Rectal smooth muscle tissue (tissue), 1 donor: Measurements from ENCODE around the gene GABRB1.

Source experiments
- H3K27ac ChIP-seq: one replicate; pipeline ENCODE4 v1.7.0; 2013; ENCODE audit warnings: low read depth, low read length, inconsistent platforms
- H3K27me3 ChIP-seq: one replicate; pipeline ENCODE4 v1.7.0; 2013; ENCODE audit warnings: low read length; ENCODE audit not compliant: control insufficient read depth, insufficient read depth
- H3K36me3 ChIP-seq: one replicate; pipeline ENCODE4 v1.7.0; 2013; ENCODE audit warnings: low read length; ENCODE audit not compliant: control insufficient read depth, insufficient read depth
- H3K4me1 ChIP-seq: one replicate; pipeline ENCODE4 v1.7.0; 2013; ENCODE audit warnings: low read length; ENCODE audit not compliant: control insufficient read depth, insufficient read depth
- H3K4me3 ChIP-seq: one replicate; pipeline ENCODE4 v1.7.0; 2013; ENCODE audit warnings: low read length
- H3K9ac ChIP-seq: one replicate; pipeline ENCODE4 v1.7.0; 2013; ENCODE audit warnings: low read length

Gene GABRB1

DNA sequence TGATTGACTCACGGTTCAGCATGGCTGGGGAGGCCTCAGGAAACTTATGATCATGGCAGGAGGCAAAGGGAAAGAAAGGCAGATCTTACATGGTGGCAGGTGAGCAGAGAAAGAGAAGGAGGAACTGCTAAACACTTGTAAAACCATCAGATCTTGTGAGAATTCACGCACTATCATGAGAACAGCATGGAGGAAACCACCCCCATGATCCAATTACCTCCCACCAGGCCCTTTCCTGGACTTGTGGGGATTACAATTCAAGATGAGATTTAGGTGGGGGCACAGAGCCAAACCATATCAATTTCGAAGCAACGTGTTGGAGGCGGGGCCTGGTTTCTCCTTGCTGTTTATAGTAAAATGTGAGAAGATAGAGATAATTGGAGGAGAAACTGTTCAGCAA is 167.4 kb downstream of the GABRB1 start:
- H3K4me3 ChIP-seq: no peak overlapping the region
- H3K27me3 ChIP-seq: no peaks in the 10 kb centered on the region
- no peak overlapping the region for H3K9ac ChIP-seq
- H3K4me1 ChIP-seq: no peaks in the 10 kb centered on the region
- no peaks in the 10 kb centered on the region for H3K36me3 ChIP-seq
- no peak overlapping the region for H3K27ac ChIP-seq

DNA sequence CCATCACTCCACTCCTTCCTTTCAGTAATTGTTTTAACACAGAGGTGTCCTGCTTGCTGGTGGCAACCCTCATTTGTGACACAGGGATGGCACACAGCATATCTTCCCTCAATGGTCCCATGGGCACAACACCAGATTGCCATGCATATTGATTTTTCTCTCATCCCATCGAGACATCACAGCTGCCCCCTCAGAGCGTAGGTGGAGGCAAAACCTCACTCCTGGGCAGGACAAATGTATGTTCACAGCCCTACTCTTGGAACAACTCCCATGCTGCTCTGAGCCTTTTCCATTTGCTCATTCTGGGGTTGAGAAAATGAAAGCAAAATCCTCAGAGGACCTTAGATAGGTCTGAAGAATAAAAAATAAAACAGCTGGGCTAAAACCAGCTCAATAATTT is 172.2 kb downstream of the GABRB1 start:
- H3K4me3 ChIP-seq: no peak overlapping the region
- H3K27me3 ChIP-seq: no peaks in the 10 kb centered on the region
- no peaks in the 10 kb centered on the region for H3K36me3 ChIP-seq
- H3K27ac ChIP-seq: no peak overlapping the region
- H3K9ac ChIP-seq: no peak overlapping the region
- no peaks in the 10 kb centered on the region for H3K4me1 ChIP-seq

DNA sequence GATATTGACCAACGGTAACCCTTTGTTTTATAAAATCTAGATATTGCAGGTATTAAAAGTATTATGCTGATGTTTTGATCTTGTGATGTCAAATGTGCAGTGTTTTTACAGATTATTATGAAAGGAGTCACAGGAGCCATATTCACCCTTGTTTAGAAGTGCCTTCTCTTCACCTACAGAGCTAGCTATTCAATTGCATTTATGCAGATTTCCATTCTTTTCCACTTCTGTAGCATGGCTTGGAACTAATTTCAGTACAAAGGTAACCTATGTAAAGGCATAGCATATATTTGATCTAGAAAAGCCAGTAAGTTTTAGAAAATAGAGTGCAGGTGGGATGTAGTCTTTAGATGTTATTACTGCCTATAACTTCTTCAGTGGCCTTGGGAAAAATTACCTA is 176.2 kb downstream of the GABRB1 start:
- H3K27me3 ChIP-seq: no peaks in the 10 kb centered on the region
- no peaks in the 10 kb centered on the region for H3K36me3 ChIP-seq
- no peak overlapping the region for H3K27ac ChIP-seq

DNA sequence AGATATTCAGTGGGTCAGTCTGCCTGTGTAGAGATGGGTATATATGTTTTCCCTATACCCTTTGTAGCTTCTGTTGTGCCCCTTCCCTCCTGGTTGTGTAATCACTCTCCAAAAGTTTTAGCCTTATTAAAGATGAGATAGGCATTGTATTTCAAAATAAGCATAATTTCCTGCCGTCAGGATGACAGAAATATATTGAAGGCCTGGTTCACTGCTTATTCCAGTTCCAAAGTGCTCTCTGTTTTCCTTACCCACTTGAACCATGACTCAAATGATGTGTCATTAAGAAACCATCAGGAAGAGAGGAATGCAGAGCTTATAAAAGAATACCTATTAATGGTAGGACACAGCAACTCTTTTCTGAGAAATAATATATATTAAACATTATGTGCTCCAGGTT is 178.5 kb downstream of the GABRB1 start:
- no peak overlapping the region for H3K9ac ChIP-seq

More for the DNA sequence above, 176.2 kb downstream of the GABRB1 start:
- H3K9ac ChIP-seq: no peak overlapping the region
- no peaks in the 10 kb centered on the region for H3K4me1 ChIP-seq
- H3K4me3 ChIP-seq: no peak overlapping the region

DNA sequence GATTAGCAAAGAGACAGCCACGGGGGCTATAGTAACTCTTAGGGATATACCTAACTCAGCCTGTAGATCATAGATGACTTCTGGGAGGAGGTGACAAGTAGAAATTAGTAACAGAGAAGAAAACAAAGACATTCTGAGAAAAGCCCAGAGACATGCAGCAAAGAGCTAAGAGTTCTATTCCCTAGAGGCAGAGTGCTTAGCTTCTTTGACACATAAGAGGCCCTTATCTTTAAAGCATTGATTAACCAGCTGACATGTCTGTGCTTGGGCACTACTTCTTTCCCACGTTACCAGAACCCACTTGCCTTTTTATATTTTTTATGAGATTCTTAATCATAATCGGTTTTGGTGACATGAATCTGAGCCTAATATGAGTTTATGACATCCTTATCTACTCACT is 179.5 kb downstream of the GABRB1 start:
- Histone ChIP-seq H3K4me3 (no peak overlapping the region), H3K27ac (no peak overlapping the region), H3K27me3 (no peaks in the 10 kb centered on the region), H3K9ac (no peak overlapping the region), H3K36me3 (no peaks in the 10 kb centered on the region), H3K4me1 (no peaks in the 10 kb centered on the region)

More for the DNA sequence above, 178.5 kb downstream of the GABRB1 start:
- H3K27me3 ChIP-seq: no peaks in the 10 kb centered on the region
- no peak overlapping the region for H3K4me3 ChIP-seq
- no peaks in the 10 kb centered on the region for H3K36me3 ChIP-seq
- no peaks in the 10 kb centered on the region for H3K4me1 ChIP-seq
- no peak overlapping the region for H3K27ac ChIP-seq

DNA sequence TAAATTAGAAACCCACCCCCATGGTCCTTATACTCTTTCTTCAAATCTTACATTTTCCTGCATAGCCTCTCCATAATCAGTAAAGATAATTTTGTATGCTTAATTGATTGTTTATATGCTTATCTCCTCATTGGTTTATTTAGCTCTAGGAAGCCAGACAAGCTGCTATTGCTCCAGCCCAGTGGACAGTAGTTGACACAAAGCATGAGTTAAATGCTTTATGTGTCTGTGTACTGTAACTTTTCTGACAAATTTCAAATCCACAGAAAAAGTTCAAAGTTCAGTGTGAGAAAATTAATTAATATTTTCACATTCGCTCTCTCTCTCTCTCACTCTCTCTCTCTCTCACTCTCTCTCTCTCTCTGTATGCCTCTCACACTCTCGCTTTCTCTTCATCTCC is 181.7 kb downstream of the GABRB1 start:
- H3K27ac ChIP-seq: no peak overlapping the region
- H3K36me3 ChIP-seq: no peaks in the 10 kb centered on the region
- H3K27me3 ChIP-seq: no peaks in the 10 kb centered on the region
- no peak overlapping the region for H3K9ac ChIP-seq
- H3K4me3 ChIP-seq: no peak overlapping the region
- no peaks in the 10 kb centered on the region for H3K4me1 ChIP-seq

DNA sequence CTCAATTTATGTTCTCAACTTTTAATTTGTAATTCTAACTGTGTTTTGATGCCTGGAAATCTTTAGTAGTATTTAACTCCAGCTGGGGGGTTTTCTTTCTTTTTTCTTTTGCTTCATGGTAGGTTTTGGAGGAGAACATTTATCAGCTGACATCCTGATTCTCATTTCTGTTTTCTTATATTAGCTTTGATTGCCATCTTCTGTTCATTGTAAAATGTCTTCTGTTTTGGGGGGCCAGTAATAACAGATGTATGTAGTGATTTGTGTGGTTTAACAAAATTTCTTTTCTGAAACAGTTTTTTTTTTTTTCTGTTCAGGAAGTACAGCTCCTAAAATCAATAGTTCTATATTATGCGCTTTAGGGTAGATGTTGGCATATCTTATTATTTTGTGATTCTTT is 182.2 kb downstream of the GABRB1 start:
- Histone ChIP-seq H3K27me3 (no peaks in the 10 kb centered on the region), H3K27ac (no peak overlapping the region), H3K9ac (no peak overlapping the region), H3K4me3 (no peak overlapping the region), H3K4me1 (no peaks in the 10 kb centered on the region), H3K36me3 (no peaks in the 10 kb centered on the region)

DNA sequence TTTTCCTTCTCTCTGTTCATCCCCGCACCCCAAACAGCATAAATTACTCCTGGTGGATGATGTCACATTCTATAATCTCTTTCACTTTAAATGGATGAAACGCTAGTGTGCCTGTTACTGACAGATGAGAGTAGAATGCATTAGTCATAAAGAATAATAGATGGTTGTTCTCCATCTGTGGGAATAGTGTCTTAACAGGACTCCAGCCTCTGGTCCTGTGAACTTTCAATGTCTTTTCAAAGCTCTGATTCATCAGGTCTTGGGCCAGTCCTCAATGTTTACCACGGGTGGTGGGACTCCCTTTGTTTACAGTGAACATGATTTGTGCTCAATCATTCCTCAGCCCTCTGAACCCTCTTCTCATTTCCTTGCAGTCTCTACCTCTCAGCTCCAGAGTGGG is 182.6 kb downstream of the GABRB1 start:
- Histone ChIP-seq H3K9ac (no peak overlapping the region), H3K27me3 (no peaks in the 10 kb centered on the region), H3K27ac (no peak overlapping the region), H3K36me3 (no peaks in the 10 kb centered on the region), H3K4me1 (no peaks in the 10 kb centered on the region), H3K4me3 (no peak overlapping the region)

DNA sequence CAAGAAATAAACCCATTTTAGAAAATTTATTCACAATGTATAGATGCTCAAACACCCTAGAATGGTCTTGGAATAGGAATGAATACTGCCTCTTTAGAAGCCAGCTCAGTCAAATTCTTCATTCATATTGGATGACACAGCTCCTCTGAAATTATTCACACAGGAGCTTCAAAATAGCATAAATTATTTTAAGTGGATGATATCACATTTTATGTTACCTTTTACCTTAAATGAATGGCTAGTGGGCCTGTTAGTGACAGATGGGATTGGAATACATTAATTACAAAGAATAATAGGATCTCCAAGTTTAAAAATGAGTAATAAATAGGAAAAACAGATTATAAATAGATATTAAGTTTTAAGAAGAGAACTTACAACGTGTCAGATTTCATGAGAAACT is 184.4 kb downstream of the GABRB1 start:
- Histone ChIP-seq H3K36me3 (no peaks in the 10 kb centered on the region), H3K9ac (no peak overlapping the region), H3K4me3 (no peak overlapping the region), H3K27ac (no peak overlapping the region), H3K27me3 (no peaks in the 10 kb centered on the region), H3K4me1 (no peaks in the 10 kb centered on the region)

DNA sequence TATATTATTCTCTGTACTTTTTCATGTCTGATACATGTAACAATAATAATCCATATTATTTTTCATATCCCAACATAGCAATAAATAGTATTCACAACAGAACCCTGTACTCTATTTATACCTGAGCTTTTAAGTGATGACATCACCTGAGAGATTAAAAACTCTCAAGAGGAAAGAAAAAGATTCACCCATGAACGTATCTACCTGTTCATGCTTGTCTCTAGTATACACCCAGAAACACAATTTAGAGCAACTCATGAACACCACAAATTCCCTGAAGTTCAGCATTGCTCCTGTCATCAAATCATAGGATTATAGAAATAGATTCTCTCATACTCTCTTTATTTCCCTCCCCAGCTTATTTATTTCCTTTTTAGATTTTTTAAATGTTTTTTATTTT is 185.9 kb downstream of the GABRB1 start:
- Histone ChIP-seq H3K27ac (no peak overlapping the region), H3K36me3 (no peaks in the 10 kb centered on the region), H3K4me1 (no peaks in the 10 kb centered on the region), H3K9ac (no peak overlapping the region), H3K4me3 (no peak overlapping the region), H3K27me3 (no peaks in the 10 kb centered on the region)

DNA sequence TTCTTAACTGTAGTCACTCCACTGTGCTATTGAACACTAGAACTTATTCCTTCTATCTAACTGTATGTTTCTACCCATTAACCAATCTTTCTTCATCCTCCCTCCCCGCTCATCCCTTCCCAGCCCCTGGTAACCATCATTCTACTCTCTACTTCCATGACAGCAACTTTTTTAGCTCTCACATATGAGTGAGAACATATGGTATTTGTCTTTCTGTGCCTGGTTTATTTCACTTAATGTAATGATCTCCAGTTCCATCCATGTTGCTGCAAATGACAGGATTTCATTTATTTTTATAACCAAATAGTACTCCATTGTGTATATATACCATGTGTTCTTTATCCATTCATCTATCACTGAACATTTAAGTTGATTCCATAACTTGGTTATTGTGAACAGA is 186.5 kb downstream of the GABRB1 start:
- no peak overlapping the region for H3K27ac ChIP-seq
- H3K27me3 ChIP-seq: no peaks in the 10 kb centered on the region
- no peak overlapping the region for H3K9ac ChIP-seq
- H3K4me3 ChIP-seq: no peak overlapping the region
- no peaks in the 10 kb centered on the region for H3K36me3 ChIP-seq
- no peaks in the 10 kb centered on the region for H3K4me1 ChIP-seq

DNA sequence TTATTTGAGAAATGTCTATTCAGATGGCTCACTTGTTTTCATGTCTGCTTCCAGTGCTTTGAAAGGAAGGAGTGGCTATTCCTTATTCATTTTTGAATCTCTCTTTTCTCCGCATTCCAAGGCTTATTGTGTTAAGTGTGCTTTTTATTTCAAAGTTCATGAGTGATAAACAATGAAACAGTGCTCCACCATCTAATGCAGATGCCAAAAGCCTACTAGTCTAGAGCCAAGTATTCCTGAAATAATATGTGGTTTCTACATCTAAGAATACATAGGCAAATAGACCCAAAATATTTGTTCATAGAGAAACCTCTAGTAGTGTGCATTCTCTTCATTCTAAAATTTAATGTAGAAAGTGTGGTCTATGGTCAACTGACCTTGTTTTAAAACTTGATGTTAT is 187.3 kb downstream of the GABRB1 start:
- no peak overlapping the region for H3K9ac ChIP-seq
- no peaks in the 10 kb centered on the region for H3K36me3 ChIP-seq
- no peaks in the 10 kb centered on the region for H3K4me1 ChIP-seq
- no peak overlapping the region for H3K4me3 ChIP-seq
- H3K27ac ChIP-seq: no peak overlapping the region
- no peaks in the 10 kb centered on the region for H3K27me3 ChIP-seq

DNA sequence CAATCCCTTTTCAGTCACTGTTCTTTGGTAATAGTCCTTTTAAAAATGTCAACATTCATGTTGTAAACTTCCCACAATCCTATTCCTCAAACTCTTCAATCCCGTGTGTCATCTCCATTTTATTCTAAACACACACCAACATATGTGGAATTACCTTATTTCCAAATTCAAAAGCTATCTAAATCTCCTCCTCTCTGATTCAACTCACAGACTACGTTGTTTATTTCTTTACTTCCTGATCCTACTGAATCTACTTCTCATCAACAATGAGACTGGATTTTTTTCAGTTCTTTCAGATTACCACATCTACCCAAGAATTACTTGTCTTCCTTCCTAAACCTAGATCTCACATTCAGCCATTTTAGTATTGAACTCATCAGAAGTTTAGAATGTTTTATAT is 188.2 kb downstream of the GABRB1 start:
- Histone ChIP-seq H3K27ac (no peak overlapping the region), H3K36me3 (no peaks in the 10 kb centered on the region), H3K4me3 (no peak overlapping the region), H3K27me3 (no peaks in the 10 kb centered on the region), H3K9ac (no peak overlapping the region), H3K4me1 (no peaks in the 10 kb centered on the region)

DNA sequence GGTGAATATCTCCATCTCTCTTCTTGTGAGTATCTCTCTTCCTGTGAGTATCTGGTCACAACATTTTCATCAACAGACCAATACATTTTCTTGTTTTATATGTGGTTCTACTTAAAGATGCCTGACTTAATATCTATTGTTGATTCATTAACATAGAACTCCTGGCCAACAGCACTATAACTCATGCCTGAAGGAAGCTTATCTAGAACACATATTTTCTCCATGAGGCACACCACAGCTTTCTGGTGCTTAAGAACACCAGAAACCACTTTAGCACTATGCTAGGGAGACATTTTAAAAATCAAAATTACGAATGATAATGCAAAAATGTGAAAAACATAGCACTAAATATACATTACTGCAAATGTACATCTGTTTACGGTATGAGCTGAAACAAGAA is 190.4 kb downstream of the GABRB1 start:
- Histone ChIP-seq H3K27ac (no peak overlapping the region), H3K4me1 (no peaks in the 10 kb centered on the region), H3K36me3 (no peaks in the 10 kb centered on the region), H3K9ac (no peak overlapping the region), H3K27me3 (no peaks in the 10 kb centered on the region), H3K4me3 (no peak overlapping the region)
